Femur (tissue), 1 donor: ENCODE data around the gene RBPMS2.
"Not testable (repeated sequence)": the region's sequence is repeated elsewhere in the genome, so short reads cannot be mapped to it uniquely, and the experiment has no call there.

Source experiments
- DNase-seq: peaks from one replicate; pipeline ENCODE4 v3.0.0-alpha.2; 2017

RBPMS2 gene

DNA sequence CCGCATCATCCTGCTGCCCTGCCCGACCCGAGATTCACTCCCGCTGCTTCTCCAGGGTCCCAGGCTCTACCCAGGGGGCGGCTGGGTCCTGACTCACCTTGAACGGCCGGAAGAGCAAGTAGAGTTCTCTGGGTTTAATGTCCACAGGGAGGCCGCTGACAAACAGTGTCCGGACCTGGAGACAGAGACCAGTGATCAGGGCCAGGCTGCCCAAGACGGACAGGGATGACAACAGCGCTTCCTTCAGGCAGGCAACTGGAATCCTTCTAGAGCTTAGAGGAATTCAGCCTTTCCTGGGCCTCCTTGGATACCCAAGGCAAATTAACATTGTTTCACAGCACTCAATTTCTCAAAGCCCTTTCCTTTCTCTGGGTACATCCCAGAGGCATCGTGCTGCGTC, 23.9 kb downstream of the RBPMS2 start:
- DNase-seq: no peak

DNA sequence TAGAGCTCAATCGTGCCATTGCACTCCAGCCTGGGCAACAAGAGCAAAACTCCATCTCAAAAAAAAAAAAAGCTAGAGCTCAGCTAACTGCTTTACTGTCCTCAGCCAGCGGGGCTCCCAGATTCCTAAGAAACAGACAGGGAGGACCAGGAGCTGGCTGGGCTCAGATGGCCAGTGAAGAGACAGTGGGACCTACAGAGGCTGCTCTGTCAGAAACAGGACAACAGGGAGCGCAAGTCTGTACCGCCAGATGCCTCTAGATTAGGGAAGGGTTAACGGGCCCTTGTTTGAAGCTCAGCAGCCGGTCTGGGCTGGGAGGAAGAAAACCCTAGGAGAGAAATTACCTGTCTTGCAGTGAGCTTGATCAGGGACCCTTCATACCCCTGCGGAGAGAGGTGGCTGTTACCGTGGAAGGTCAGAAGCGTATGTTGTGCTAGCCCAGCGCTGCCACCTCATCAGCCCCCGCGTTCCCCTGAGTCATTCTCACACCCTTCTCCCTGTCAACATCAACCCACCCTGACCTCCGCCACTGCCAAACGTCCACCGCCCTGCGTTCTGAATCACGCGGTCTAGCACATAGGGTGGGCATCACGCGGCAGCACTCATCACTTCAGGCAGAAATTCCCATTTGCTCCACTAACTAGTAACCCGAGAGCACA, 25.3 kb downstream of the RBPMS2 start:
- no peak for DNase-seq

- no peak for DNase-seq
Observed at GRCh38 chr15:64749167-64749566, 26.2 kb downstream of the RBPMS2 start.

GRCh38 chr15:64748251-64748650, 27.1 kb downstream of the RBPMS2 start:
- DNase-seq: no peak

- DNase-seq: no peak
Observed at GRCh38 chr15:64747578-64747977, 27.8 kb downstream of the RBPMS2 start.

GRCh38 chr15:64746921-64747320, 28.5 kb downstream of the RBPMS2 start:
- no peak for DNase-seq

- no peak for DNase-seq
Observed at GRCh38 chr15:64746356-64746755, 29.0 kb downstream of the RBPMS2 start.

GRCh38 chr15:64743691-64744090, 31.7 kb downstream of the RBPMS2 start:
- no peak for DNase-seq

DNA sequence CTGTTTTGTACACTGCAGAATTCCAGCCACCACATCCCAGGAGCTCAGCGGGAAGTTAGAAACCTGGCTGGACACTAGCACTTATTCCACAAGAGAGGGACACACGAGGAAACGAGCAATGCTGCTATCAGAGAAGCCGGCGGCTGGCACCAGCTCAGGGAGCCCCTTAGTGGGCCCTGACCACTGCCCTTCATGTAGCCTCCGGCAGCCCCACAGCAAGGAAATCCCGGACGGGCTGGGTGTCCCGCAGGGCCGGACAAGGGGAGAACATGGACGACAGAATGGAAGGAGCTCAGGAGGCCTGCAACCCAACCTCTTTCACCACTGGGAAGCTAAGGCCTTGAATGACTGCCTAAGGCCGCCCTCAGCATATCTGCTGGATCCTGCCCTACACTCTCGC, 32.5 kb downstream of the RBPMS2 start:
- DNase-seq: no peak

- DNase-seq: no peak
Observed at GRCh38 chr15:64742385-64742784, 33.0 kb downstream of the RBPMS2 start.

GRCh38 chr15:64741708-64742107, 33.7 kb downstream of the RBPMS2 start:
- not testable (repeated sequence) for DNase-seq

- peak; percentile 80 for DNase-seq
Observed at GRCh38 chr15:64740311-64741170, 34.8 kb downstream of the RBPMS2 start.

GRCh38 chr15:64739577-64740143, 35.7 kb downstream of the RBPMS2 start:
- no peak for DNase-seq

DNA sequence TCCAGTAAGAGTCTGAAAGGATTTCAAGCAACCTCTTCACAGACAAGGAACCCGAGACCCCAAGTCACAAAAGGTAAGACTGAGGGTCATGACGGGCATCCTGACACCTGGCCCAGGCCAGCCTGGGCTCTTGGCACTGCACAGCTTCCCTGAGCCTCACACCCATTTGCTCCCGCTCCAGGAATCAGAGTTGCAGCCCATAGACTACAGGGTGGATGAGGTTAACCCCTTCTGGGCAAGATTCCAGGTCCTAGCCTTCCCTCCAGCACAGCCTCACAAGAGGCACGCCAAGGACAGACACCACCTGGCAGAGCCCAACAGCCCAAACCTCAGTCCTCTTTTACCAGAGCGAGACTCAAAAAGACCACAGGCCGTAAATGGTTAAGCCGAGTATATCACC, 36.2 kb downstream of the RBPMS2 start:
- no peak for DNase-seq

DNA sequence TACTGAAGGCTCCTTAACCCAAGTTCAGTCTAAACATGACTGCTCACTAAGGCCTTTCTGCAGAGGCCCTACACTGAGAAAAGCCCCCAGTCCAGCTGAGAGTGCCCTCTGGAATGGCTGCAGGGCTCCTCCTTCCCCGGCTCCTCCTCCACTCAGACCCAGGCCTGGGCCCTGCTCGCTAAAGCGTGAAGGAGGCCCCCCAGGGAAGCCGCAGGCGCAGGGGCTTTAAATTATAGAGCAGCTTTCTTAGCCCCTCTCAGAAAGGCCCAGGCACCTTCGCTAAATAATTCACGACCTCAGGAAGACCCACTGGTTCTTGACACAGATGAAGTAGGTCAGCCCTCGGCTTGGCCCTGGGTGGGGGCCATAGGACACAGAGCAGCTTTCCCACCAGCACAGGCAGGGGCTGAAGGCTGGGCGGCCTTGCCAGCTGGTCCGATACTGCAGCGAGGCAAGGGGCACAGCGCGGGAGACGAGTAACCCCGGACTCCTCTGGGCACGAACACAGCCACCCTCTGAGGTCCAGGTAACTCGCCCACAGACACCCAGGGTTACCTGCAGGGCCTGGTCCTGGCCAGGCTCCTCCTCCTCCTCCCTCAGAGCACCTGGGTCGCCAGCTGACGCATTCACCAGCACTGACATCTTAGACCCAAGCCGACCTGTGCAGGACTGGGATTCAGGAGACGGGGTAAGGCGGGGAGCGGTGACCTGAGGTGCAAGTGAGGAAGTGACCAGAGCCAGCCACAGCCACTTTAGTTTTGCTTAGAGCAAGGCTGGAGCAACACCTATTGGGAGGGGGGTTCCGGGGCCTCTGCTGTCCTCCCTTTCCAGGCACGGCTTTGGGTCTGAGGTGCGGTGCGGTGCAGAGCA, 36.9 kb downstream of the RBPMS2 start:
- DNase-seq: no peak

DNA sequence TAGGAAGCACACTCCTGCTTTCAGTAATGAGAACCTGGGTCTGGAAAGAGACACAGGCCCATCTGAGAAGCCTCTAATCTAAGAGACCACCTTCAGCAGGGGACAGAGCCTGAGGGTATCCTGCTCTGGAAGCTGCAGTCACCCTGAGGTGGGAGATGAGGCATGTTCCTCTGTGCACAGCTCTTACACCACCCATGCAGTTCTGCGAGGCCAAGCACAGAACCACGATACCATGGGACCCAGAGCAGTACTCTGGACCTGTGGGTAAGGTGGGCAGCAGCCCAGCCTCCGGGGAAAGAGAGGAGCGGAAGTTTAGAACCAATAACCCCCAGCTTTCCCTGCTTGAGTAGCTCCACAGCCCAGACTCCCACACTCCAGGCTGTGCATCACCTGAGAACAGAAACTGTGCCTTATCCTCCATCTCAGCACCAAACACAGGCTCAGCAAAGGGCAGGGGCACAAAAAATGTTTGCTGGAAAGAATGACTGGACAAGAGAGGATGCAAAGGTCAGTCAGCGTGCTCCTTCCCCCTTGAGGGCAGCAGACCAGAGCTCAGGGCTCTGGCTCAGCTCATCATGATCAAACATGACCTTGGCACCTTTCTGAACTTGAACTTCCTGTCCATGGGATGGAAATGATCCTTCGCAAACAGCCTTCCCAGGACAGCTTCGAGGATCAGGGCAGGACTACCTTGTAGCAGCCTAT, 43.1 kb downstream of the RBPMS2 start:
- no peak for DNase-seq

DNA sequence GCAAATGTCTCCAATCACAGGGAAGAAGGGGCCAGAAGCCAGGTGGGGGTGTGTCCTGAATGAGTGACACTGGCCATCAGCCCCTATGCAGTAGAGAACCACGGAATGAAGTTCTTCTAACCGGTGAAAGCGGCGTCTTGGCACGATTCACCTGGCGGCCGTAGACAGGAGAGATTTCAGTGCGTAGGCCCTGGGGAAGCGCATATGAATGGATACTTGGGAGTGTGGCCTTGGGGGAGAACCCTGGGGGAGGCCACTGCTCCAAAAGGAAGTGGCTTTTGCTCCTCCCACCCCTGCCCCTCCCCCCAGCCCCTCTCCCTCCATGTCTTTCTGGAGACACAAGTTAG, 43.6 kb downstream of the RBPMS2 start:
- no peak for DNase-seq

- peak; percentile 88 for DNase-seq
Observed at GRCh38 chr15:64731012-64731804, 44.2 kb downstream of the RBPMS2 start.

- no peak for DNase-seq
Observed at GRCh38 chr15:64730151-64730550, 45.2 kb downstream of the RBPMS2 start.

- no peak for DNase-seq
Observed at GRCh38 chr15:64720188-64720587, 55.2 kb downstream of the RBPMS2 start.

DNA sequence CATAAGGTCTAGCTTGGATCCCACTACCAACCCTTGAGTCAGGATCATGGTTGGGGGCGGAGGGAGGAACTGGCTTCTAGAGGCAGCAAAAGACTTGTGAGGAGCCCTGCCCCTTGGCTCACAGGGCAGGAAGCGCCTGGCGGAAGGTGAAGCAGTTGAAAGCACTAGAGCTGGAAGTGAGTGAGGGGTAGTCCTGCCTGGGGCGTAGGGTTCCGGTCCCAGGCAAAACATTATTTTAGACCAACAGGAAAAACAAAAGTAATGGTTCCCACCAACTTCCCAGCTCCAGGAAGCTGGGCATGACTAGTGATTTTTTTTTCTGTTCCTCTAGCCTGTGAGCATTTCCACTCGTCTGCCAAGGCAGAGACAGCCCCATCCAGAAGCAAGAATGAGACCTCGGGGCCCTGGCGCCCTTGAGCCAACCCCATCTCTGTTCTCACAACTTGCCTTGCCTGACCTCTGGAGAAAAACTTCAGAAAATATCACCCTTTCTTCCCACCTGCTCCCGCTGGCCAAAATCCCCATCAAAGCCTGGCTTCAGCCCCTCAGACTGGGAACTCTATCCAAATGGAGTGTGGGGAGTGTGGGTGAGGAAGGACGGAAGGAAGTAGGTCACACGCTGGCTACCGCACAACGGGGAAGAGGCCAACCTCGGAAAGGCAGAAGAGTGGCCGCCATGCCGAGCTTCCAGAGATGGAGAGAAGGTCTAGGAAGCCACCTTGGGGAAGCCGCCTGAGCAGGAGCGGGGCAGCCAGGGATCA, 57.5 kb downstream of the RBPMS2 start:
- no peak for DNase-seq
